ENCODE results near the gene APOB. TPM values are rescaled to one million over a fixed set of nuclear protein-coding genes. Genes with fewer than 3 reads are reported as not detected.

Gene APOB
- total and polyA plus RNA-seq, 2 of the 8 experiments (the other 6 are each of a cell fraction or from before 2014, with no cell fraction given): 0.15 to 0.61 TPM

DNA sequence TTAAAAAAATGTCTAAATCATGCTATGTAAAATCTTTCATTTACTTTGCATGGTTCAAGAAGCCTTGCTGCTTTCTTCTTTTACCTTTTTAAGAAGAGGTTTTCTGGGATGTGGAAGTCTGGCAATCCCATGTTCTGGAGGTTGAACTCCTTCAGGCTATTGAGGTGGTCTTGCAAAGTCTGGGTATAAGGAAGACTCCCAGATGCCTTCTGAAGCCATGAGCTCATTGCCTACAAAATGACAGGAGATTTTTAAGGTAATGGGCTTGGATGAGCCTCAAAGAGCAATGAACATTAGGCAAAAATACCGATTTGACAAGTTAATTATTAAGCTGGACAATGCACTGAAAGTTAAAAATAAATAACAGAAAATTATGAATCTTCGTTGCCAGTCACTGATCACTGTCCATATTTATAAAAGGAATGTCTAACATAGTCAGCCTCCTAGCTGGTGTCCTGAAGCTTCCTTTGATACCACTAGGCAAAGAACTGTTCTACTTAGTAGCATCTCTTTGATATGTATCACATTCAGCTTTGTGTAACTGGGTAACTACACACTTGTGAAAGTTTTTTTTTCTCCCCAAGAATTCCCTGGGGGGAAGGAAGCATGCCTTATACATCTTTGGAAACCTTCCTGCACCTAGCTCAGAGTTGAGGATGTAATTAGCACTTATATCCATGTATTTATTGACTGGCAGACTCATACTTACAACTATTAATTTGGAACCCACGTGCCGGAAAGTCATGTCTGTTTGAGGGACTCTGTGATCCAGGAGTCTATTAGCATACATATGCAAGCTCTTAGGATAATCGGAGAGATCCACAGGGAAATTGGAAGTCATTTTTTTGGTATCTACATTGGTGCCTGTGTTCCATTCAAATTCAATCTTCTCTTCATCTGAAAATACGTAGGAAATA, 29.3 kb downstream of the APOB start:
- Histone ChIP-seq H3K27me3 (replicated peaks in 1 of 4; ENCODE audit: control insufficient read depth in 3 of 4, extremely low read depth in 1 of 4, insufficient read depth in 3 of 4, low read length in 3 of 4) (no peaks in the 10 kb centered on the region), H3K18ac (ENCODE audit: extremely low read depth, low read length) (no peak overlapping the region), H3K56ac (replicated peaks; ENCODE audit: insufficient read length, low read depth, low read length) (no peak overlapping the region), H4K91ac (replicated peaks; ENCODE audit: insufficient read length, low read length) (no peak overlapping the region), H3K4ac (replicated peaks; ENCODE audit: insufficient read length, low read depth, low read length) (no peak overlapping the region), H3K4me3 (ENCODE audit: extremely low read depth in 1 of 4, insufficient read depth in 2 of 4, low read depth in 3 of 4, low read length in 4 of 4) (no peak overlapping the region), H4K8ac (ENCODE audit: extremely low read depth, insufficient read depth, low read length) (no peak overlapping the region), H2AFZ (ENCODE audit: low read length) (no peak overlapping the region), H2BK120ac (replicated peaks; ENCODE audit: low read depth, low read length) (no peak overlapping the region), H3K23me2 (ENCODE audit: low read depth, low read length) (no peaks in the 10 kb centered on the region), H4K20me1 (replicated peaks in 1 of 2; ENCODE audit: control insufficient read depth in 1 of 2, insufficient read depth in 2 of 2, low read length in 2 of 2) (no peaks in the 10 kb centered on the region), H3K27ac (ENCODE audit: low read depth, low read length) (no peak overlapping the region), H2AK5ac (ENCODE audit: low read depth, low read length) (no peak overlapping the region), H3K14ac (ENCODE audit: insufficient read length) (no peak overlapping the region), H3K4me1 (replicated peaks in 1 of 4; ENCODE audit: control insufficient read depth in 3 of 4, insufficient read depth in 4 of 4, low read length in 3 of 4) (no peaks in the 10 kb centered on the region), H3K23ac (ENCODE audit: insufficient read length) (no peak overlapping the region), H3K9ac (replicated peaks in 1 of 4; ENCODE audit: extremely low read depth in 1 of 4, low read depth in 3 of 4, low read length in 3 of 4) (no peak overlapping the region), H3K9me3 (ENCODE audit: insufficient read depth in 2 of 2, low read depth in 1 of 2, low read length in 1 of 2) (no peaks in the 10 kb centered on the region), H3K4me2 (ENCODE audit: insufficient read depth in 1 of 2, low read depth in 2 of 2, low read length in 2 of 2) (no peak overlapping the region), H2BK20ac (ENCODE audit: low read length) (no peak overlapping the region), H2BK12ac (ENCODE audit: low read depth, low read length) (no peak overlapping the region), H3K36me3 (ENCODE audit: control insufficient read depth in 2 of 4, insufficient read depth in 4 of 4, low read length in 3 of 4) (no peaks in the 10 kb centered on the region), H2BK5ac (ENCODE audit: low read depth, low read length) (no peak overlapping the region), H3K79me2 (ENCODE audit: control insufficient read depth in 1 of 2, insufficient read depth in 2 of 2, low read length in 2 of 2) (no peaks in the 10 kb centered on the region), H2BK15ac (ENCODE audit: low read length) (no peak overlapping the region), H3K79me1 (ENCODE audit: low read depth, low read length) (no peaks in the 10 kb centered on the region), H4K5ac (ENCODE audit: insufficient read length, low read depth, low read length) (no peak overlapping the region)
- DNase-seq (ENCODE audit: low read depth in 1 of 2, low spot score in 2 of 2): no peak
- CTCF ChIA-PET (ENCODE audit: partially characterized antibody): interaction anchor here (0.7 to 1.2 kb wide), 4 partner anchors 12 to 353 kb away, joined by 3 to 6 read pairs (median 4); no protein-coding TSS in a partner anchor
- POLR2A ChIA-PET (ENCODE audit: partially characterized antibody): no interaction called here
- no peak for TF ChIP-seq KDM1A (IDR thresholded peaks at IDR 0.05; ENCODE audit: borderline replicate concordance, low read length)
- no peak for TF ChIP-seq KDM4A (IDR thresholded peaks at IDR 0.05; ENCODE audit: low read depth, low read length, severe bottlenecking)
- TF ChIP-seq POLR2AphosphoS5 (IDR thresholded peaks at IDR 0.05; ENCODE audit: low read depth, low read length): no peak
- TF ChIP-seq SAP30 (IDR thresholded peaks at IDR 0.05; ENCODE audit: insufficient read depth, insufficient replicate concordance, low read length): no peak
- TF ChIP-seq USF2 (IDR thresholded peaks at IDR 0.05; ENCODE audit: low read length): no peak
- no peak for TF ChIP-seq YY1 (IDR thresholded peaks at IDR 0.05; ENCODE audit: low read depth, low read length)
- TF ChIP-seq RFX5 (IDR thresholded peaks at IDR 0.05; ENCODE audit: borderline replicate concordance, low read depth, low read length): no peak
- TF ChIP-seq CEBPB (IDR thresholded peaks at IDR 0.05; ENCODE audit: low read depth, low read length): no peak
- FAIRE-seq: no peak
- WGBS, 2 experiments (ENCODE audit: extremely low coverage in 1 of 2, insufficient coverage in 1 of 2, insufficient read length in 1 of 2, insufficient replicate concordance in 2 of 2, low coverage in 1 of 2, low lambda C conversion rate in 2 of 2, missing lambda C conversion rate in 1 of 2): 90% methylated on average over 6 of the region's 6 CpGs; no CpG with 5 or more reads in 1 of the 2 experiments

Data from H1 (cell line).